ENCODE measurements around the gene DDX24.
A peak's percentile ranks its signal among the peaks of the same experiment; 100 is the strongest.

Gene DDX24

DNA sequence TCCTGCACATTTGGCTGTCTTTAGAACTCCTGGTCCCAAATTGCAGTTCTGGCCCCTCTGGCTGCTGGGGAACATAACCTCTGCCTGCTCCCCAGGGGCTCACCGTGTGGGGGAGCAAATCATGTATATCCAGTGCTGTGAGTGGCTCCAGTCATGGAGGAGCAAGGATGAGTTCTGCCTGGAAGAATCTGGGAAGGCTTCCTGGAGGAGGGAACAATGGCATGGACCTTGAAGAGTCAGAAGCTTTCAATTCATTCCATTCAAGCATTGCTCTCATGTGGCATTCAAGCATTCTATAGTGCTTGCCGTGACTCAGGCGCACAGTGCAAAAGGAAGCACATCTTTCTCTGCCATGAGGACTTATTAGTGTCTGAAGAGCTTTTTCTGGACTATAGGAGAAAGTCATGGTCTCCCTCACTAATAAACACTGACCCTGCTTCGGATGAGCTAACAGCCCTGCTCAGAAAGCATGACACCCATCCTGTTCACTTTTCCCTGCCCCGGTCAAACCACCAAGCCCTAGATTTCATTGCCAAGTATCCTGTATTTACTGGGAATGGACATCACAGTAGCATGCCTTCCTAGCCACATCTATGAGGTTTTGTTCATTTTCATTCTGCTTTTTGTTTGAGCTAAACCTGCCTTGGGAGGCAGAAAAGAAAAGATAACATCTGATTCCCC, 33.0 kb upstream of the DDX24 start:
- no peak for DNase-seq (ENCODE audit: low spot score)

- DNase-seq (ENCODE audit: low spot score), result no peak
Measured at GRCh38 chr14:94113490-94113889, 32.5 kb upstream of the DDX24 start.

- no peak for DNase-seq (ENCODE audit: low spot score)
Measured at GRCh38 chr14:94113073-94113472, 32.1 kb upstream of the DDX24 start.

GRCh38 chr14:94112513-94113063, 31.6 kb upstream of the DDX24 start:
- no peak for DNase-seq (ENCODE audit: low spot score)

DNA sequence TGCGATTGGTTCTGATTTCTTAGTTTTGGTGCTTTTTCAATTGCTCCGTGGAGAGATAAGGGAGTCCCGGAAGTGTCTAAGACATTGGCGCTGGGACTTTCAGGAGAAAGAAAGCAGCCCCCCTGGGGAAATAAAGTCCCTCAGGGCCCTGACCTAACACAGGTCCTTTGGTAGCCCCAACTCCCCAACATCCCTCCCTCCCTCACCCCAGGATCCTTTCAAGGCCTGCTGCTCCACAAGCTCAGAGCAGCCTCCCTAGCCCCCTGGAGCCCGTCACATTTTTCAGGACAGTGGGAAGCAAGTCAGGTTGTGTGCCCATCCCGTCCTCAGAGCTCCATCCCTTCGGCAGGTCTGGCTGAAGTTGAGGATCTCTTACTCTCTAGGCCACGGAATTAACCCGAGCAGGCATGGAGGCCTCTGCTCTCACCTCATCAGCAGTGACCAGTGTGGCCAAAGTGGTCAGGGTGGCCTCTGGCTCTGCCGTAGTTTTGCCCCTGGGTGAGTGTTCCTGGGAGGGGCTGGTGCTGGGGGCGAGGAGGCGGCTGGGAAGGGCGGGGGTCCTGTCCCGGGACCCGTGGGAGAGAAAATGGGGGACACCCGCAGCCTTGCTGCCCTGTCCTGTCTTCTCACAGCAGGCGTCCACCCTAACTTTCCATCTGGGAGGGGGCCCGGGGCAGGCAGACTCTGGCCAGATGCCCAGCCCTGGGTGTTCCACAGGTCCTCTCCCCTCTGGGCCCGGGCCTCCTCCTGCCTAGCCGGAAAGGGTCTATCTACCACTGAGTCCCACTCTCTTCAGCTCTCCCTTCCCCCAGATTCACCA, 30.5 kb upstream of the DDX24 start:
- DNase-seq (ENCODE audit: low spot score), result no peak

DNA sequence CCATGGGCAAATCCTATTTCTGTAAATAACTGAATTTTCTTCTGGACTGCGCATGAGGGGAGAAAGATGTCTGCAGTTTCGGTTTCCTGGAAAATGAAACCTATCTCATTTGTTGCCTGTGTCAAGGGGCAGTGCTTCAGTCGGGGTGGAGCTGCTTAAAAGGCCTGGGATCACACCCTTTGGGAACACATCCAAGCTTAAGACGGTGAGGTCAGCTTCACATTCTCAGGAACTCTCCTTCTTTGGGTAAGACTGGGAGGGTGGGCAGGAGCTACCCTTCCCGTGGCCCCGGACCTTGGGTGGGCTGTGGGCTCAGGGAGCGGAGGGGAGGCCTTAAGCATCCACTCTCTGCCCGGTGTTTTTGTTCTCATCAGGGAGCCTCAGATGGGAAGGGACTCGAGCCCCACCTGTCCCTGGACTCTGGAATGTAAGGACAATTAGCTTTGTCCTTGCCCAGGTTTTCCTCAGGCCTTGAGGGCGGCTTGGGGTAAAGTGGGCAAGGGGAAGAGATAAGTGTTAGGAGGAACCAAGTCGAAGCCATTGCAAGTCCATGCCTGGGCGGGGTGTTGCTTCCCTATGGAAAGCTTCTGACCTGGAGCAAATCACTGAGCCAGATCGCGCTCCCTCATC, 29.7 kb upstream of the DDX24 start, which contains the start of gene IFI27:
TSS of gene IFI27 (plus strand) at position 185 of the 630 bp plus-strand sequence.
- peak; percentile 37 for DNase-seq (ENCODE audit: low spot score)

DNA sequence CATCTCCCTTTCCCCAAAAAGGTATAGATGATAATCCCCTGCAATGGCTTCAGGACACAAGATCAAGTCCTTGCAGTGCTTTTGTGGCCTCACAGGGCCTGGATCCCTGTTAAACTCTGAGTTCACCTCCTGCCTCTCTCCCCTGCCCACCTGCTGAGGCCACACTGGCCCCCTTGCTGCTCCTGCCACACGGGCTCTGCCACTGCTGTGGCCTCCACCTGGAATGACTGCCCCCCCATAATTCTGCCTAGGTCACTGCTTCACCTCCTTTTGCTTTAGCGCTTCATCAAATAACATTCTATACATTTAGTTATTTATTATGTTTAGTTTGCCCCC, 28.9 kb upstream of the DDX24 start:
- no peak for DNase-seq (ENCODE audit: low spot score)

DNA sequence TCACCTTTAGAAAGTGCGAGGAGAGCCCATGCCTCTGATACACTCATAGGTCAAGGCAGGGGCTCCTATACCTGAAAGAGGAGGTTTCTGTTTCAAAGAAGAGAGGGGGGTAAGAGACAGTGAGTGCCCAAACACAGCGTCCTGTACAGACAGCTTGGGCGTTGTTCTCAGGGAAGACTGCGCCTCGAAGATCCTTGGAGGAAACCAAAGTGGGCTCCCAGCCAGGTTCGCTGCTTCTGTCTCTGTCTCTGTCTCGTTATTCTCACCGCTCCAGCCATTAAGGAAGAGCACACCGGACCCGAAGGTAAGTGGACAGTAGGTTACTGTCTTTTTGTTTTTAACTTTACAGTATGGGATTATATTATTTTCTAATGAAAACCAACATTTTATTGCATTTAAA, 23.7 kb upstream of the DDX24 start:
- no peak for DNase-seq (ENCODE audit: low spot score)

DNA sequence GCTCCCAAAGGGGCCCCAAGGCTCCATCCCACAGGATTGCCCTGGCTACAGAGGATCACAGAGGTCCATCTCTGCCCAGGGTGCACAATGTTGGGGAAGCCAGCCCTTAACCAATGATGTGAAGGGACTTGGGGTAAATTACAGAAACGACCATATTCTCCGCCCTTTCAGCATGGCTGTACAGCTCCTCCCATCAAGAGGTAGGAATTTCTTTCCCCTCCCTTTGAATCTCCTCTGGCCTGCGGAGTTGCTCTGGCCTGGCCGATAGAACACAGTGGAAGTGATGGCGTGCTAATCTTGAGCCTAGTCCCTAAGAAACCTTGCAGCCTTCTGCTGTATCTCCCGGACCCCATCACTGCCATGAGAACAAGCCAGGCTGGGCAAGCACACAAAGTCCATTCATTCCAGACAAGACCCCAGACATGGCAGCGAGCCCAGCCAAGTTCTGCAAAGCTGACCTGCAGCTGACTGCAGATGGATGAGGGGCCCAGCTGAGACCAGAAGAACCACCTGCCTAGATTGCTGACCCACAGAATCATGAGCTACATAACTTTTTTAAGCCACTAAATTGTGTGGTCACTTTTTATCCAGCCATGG, 22.6 kb upstream of the DDX24 start:
- no peak for DNase-seq (ENCODE audit: low spot score)

- no peak for DNase-seq (ENCODE audit: low spot score)
Measured at GRCh38 chr14:94102768-94103482, 21.9 kb upstream of the DDX24 start.

GRCh38 chr14:94101748-94102147, 20.7 kb upstream of the DDX24 start:
- DNase-seq (ENCODE audit: low spot score), result no peak

DNA sequence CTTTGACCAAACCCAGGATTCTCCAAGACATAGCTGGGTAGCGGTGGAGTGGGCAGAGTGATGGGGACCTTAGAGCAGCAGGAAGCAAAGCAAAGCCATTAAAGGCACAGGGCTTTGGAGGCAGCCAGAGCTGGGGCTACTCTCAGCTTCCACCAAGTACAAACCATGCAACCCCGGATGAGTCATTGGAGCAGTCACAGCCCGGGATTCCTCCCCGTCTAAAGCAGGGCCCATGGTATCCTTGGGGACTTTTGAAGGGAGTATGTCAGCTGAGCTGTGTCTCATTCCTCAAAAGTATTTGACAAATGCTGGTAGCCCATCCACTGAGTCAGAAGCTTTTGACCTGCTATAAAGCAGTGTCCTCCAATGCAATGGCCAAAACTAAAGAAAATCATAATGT, 19.8 kb upstream of the DDX24 start:
- DNase-seq (ENCODE audit: low spot score), result peak; percentile 86

DNA sequence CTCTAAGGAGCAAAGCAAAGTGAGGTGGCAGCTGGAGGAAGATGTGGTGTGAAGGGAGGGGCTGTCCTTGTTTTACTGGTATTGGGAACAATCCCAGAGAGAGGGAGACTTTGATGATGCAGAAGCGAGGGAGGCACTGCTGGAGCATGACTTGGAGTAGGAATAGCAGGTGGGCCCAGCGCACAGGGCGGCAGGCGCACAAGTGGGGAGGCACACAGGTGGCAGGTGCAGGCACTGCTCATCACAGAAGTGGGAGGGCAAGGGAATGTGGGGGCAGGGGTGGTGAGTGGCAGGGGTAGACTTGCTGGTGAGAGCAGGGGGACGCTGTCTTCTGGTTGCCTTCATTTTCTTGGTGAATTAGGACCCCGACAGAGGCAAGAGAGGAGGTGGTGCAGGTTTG, 18.0 kb upstream of the DDX24 start:
- DNase-seq (ENCODE audit: low spot score), result no peak

DNA sequence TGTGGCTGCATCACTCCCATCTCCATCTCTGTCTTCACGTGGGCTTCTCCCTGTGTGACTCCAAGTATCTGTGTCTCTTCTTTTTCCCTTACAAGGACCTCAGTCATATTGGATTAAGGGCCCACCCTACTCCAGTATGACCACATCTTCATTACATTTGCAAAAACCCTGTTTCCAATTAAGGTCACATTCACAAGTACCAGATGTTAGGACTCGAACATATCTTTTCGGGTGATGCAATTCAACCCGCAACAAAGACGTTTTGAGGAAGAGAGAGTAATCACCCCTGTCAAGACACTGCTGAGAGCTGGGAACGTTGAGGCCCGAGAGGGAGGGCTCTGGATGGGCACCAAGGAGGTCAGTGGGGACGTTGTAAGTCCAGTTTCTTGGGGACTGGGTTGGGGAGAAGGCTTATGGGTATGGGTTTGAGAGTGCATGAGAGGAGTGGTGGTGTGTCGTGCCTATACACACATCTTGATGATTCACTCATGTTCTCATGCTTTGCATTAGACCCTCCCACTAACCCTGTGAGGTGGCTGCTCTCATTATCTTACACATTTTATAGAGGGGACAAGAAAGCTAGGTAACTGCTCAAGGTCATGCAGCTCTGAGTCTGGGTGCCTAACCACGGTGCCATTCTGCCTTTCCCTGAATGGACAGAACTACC, 17.5 kb upstream of the DDX24 start:
- DNase-seq (ENCODE audit: low spot score), result no peak

DNA sequence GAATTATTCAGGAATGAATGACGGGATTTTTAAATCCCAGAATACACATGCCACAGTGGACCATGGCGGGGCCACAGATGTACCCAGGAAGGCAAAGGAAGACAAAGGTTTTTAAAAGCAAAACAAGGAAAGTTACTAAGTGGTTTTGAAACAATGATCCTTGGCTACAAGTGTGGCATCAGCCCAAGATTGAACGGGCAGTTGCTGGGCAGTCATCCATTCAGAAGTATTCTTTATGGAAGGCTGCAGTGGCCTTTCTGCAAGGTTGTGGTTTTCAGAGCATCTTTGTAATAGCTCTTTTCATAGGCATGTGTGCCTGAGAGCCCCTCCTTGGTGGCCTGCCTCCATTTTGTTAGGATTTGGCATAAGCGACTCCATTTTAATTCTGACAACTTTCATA, 16.1 kb upstream of the DDX24 start:
- DNase-seq (ENCODE audit: low spot score), result no peak

DNA sequence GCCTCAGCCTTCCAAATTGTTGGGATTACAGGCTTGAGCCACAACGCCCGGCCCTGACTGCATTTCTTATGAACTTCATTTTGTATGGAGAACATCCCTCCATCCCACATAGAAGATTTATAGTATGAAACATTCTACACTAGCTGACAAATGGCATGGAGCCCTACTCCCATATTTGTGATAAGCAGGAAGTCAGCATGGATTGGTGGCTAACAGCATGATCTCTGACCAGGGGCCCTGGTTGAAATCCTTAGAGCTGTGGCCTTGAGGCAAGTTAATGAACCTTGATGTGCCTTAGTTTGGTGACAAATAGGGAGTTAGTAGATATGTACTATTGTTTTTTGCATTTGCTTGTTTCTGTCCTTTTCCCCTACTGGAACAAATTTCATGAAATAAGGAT, 12.4 kb upstream of the DDX24 start:
- no peak for DNase-seq (ENCODE audit: low spot score)

GRCh38 chr14:94089479-94089878, 8.5 kb upstream of the DDX24 start:
- no peak for DNase-seq (ENCODE audit: low spot score)

DNA sequence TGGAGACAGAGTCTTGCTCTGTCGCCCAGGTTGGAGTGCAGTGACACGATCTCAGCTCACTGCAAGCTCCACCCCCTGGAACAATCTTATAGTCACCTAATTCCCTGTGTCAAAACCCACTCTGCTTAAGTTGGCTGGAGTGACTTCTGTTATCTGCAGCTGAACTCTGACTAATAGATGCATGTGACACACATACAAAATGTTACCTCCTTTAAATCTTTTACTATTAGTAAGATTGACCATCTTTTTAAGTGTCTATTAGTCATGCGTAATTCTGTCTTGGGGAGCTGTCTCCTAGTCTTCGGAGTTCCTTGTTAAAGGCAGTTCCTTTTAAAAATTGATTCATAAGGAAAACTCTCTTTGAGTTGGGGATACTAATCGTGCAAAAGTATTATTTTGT, 7.5 kb upstream of the DDX24 start:
- DNase-seq (ENCODE audit: low spot score), result peak; percentile 29

DNA sequence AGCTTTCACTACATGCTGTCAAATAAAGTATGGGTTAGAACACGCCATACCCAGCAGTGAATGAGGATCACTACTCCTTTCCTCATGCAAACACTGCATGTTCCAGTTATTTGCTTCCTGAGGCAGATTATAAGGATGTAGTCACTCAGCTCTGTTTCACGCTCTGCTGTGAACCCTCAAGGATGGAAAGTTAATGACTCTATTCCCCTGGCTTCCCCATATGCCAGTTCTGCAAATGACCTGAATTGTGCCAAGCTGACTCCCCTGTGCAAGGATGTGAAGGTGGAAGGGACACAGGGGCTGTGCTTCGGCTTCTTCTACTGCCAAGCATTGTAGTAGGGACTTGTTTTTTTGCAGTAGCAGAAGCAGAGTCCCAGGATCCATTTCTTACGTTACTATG, 6.9 kb upstream of the DDX24 start:
- DNase-seq (ENCODE audit: low spot score), result no peak

GRCh38 chr14:94081386-94081820, 401 bp upstream of the DDX24 start:
- no peak for DNase-seq (ENCODE audit: low spot score)

DNA sequence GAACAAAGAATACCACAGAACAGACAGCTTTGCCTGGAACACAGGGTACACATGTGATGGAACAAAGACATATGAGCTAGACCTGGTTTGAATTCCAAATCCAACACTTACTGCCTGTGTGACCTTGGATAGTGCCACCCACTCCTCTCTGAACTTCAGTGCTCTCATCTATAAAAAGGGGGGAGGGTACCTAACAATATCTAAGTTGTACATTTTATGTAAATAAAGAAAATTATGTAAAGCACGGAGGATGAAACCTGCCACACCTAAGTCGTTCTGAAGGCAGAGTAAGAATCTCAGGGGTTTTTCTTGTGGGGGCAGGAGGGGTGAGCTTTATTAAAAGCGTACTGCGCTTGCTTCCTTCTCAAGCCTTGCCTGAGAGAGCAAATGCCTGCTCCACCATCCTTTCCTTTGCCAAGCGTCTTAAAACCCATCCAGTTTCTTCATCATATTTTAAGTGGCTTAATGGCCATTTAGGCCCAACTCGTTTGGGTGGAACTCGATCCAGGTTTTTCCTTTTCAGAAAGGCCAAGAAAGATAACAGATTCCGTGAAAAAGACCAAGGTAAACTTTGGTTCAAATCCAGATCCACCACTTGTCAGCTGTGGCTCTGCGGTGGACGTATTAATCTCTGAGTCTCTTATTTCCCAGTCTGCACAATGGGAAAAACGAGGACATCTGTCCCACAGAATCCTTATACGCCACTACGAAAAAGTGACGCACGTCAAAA, 946 bp downstream of the DDX24 start:
- no peak for DNase-seq (ENCODE audit: low spot score)
